ENCODE data around the gene PMM2.

DNA sequence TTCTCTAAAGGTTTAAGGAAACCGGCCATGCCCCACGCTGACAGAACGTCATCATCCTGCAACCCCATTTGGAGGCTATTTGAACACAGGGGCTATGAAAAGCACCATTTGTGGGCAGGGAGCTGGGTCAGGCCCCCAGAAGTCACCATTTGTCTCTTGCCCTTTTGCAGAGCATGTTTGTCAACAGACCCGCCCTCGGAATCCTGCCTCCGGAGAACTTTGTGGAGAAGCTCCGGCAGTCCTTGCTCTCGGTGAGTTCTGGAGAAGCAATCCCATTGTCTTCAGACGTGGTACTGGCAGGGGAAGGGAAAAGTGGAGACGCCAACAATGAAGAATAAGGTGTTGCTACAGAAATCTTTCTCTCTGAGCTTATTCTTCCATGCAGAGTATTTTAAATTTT, 33.7 kb upstream of the PMM2 start:
- TF ChIP-seq ELF4 (IDR thresholded peaks at IDR 0.05), result no peak
- TF ChIP-seq ZNF384 (IDR thresholded peaks at IDR 0.05), result no peak
- no peak for TF ChIP-seq SP1 (IDR thresholded peaks at IDR 0.05)
- no peak for TF ChIP-seq CTBP1 (IDR thresholded peaks at IDR 0.05; ENCODE audit: borderline replicate concordance)
- TF ChIP-seq TARDBP (IDR thresholded peaks at IDR 0.05), result no peak
- no peak for TF ChIP-seq L3MBTL2 (conservative IDR thresholded peaks at IDR 0.05)
- TF ChIP-seq SUZ12 (IDR thresholded peaks at IDR 0.05), result no peak
- TF ChIP-seq BHLHE40 (IDR thresholded peaks at IDR 0.05; ENCODE audit: borderline replicate concordance), result no peak
- TF ChIP-seq HDGF (IDR thresholded peaks at IDR 0.05; ENCODE audit: borderline replicate concordance), result no peak
- TF ChIP-seq FOXA1 (IDR thresholded peaks at IDR 0.05), result no peak
- no peak for TF ChIP-seq FOXM1 (IDR thresholded peaks at IDR 0.05; ENCODE audit: borderline replicate concordance)
- no peak for TF ChIP-seq FOXK2 (IDR thresholded peaks at IDR 0.05)
- TF ChIP-seq, protein P1, sequence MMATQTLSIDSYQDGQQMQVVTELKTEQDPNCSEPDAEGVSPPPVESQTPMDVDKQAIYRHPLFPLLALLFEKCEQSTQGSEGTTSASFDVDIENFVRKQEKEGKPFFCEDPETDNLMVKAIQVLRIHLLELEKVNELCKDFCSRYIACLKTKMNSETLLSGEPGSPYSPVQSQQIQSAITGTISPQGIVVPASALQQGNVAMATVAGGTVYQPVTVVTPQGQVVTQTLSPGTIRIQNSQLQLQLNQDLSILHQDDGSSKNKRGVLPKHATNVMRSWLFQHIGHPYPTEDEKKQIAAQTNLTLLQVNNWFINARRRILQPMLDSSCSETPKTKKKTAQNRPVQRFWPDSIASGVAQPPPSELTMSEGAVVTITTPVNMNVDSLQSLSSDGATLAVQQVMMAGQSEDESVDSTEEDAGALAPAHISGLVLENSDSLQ (IDR thresholded peaks at IDR 0.05), result no peak
- TF ChIP-seq NFRKB (IDR thresholded peaks at IDR 0.05), result no peak
